Esophagus muscularis mucosa (tissue), 4 donors: ENCODE measurements around the gene COL4A1.

Source experiments
- EP300 ChIP-seq: sonication (generic); formaldehyde crosslinking; IDR thresholded peaks from one replicate; pipeline ENCODE4 v1.6.1; 2017; ENCODE audit warnings: antibody characterized with exemption
- POLR2A ChIP-seq: fragments of 450-650 bp; IDR thresholded peaks from one replicate; pipeline ENCODE4 v1.6.1; 2017; ENCODE audit warnings: antibody characterized with exemption, moderate library complexity, mild to moderate bottlenecking, low read depth
- POLR2AphosphoS5 ChIP-seq, 2 donors: sonication (generic); formaldehyde crosslinking; IDR thresholded peaks; one replicate each; pipeline ENCODE4 v1.6.1; 2017; ENCODE audit warnings: antibody characterized with exemption in 2 of 2
- TF ChIP-seq, protein P1 (sequence below), 3 experiments: fragments of 200-600 bp in 2 of 3; fragments of 450-650 bp in 1 of 3; sonication (generic) in 2 of 3; IDR thresholded peaks; one replicate each; pipeline ENCODE4 v1.5.1; 2017 to 2019; ENCODE audit warnings: antibody characterized with exemption in 3 of 3, mild to moderate bottlenecking in 2 of 3, moderate library complexity in 1 of 3

DNA sequence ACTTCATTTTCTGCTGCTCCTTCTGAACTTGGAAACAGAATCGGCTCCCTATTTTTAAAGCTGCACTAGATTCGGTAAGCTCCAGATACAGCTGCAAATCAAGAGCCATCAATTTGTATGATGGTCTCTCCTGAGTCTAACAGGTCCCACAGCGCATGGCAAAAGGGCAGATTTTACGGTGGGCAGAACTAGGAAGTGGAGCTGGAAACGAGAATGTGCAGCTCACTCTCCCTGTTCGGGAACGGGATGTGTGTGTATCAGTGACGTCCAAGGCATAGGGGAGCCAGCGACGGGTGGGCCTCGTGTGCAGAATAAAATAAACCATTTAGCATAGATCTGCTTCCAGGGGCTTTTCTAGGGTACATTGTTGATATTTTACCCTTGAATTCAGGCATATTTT lies 74.2 kb downstream of the COL4A1 start:
- TF ChIP-seq, protein P1, sequence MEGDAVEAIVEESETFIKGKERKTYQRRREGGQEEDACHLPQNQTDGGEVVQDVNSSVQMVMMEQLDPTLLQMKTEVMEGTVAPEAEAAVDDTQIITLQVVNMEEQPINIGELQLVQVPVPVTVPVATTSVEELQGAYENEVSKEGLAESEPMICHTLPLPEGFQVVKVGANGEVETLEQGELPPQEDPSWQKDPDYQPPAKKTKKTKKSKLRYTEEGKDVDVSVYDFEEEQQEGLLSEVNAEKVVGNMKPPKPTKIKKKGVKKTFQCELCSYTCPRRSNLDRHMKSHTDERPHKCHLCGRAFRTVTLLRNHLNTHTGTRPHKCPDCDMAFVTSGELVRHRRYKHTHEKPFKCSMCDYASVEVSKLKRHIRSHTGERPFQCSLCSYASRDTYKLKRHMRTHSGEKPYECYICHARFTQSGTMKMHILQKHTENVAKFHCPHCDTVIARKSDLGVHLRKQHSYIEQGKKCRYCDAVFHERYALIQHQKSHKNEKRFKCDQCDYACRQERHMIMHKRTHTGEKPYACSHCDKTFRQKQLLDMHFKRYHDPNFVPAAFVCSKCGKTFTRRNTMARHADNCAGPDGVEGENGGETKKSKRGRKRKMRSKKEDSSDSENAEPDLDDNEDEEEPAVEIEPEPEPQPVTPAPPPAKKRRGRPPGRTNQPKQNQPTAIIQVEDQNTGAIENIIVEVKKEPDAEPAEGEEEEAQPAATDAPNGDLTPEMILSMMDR (IDR thresholded peaks at IDR 0.05): peak in 1 of 3 experiments; percentile 3
- TF ChIP-seq POLR2A: no peak
- no peak for TF ChIP-seq POLR2AphosphoS5 (IDR thresholded peaks at IDR 0.05)
- TF ChIP-seq EP300: no peak
